ENCODE data around the gene ZIC5.

Gene ZIC5

GRCh38 chr13:99980824-99981734 lies 9.5 kb upstream of the ZIC5 start:
- Mint-ChIP-seq H3K9me3 (peaks cover 3% of the 10 kb centered on the region), H3K4me1 (peaks cover 54% of the 10 kb centered on the region), H3K27me3 (ENCODE audit: low read depth, poor library complexity) (peaks cover 76% of the 10 kb centered on the region), H3K27ac (no peak overlapping the region), H3K36me3 (ENCODE audit: low read depth) (peaks cover 4% of the 10 kb centered on the region), H3K4me3 (peak overlapping the region; percentile 72)
- peak; percentile 73 for DNase-seq
- no peak for TF ChIP-seq CTCF (IDR thresholded peaks at IDR 0.05)

- H3K4me3 Mint-ChIP-seq: peak overlapping the region; percentile 74
Measured at GRCh38 chr13:99980201-99980823, 8.7 kb upstream of the ZIC5 start.

GRCh38 chr13:99979453-99980200 lies 8.1 kb upstream of the ZIC5 start:
- TF ChIP-seq CTCF (IDR thresholded peaks at IDR 0.05): no peak
- DNase-seq: peak; percentile 45
- peaks cover 47% of the 10 kb centered on the region for H3K4me1 Mint-ChIP-seq
- H3K36me3 Mint-ChIP-seq (ENCODE audit: low read depth): no peaks in the 10 kb centered on the region
- no peak overlapping the region for H3K27ac Mint-ChIP-seq
- H3K9me3 Mint-ChIP-seq: peaks cover 3% of the 10 kb centered on the region
- peak overlapping the region; percentile 74 for H3K4me3 Mint-ChIP-seq
- peaks cover 78% of the 10 kb centered on the region for H3K27me3 Mint-ChIP-seq (ENCODE audit: low read depth, poor library complexity)

More at GRCh38 chr13:99980201-99980823, 8.7 kb upstream of the ZIC5 start:
- Mint-ChIP-seq H3K27ac (no peak overlapping the region), H3K27me3 (ENCODE audit: low read depth, poor library complexity) (peaks cover 78% of the 10 kb centered on the region), H3K36me3 (ENCODE audit: low read depth) (no peaks in the 10 kb centered on the region), H3K4me1 (peaks cover 48% of the 10 kb centered on the region), H3K9me3 (peaks cover 3% of the 10 kb centered on the region)
- no peak for TF ChIP-seq CTCF (IDR thresholded peaks at IDR 0.05)
- peak; percentile 83 for DNase-seq

GRCh38 chr13:99978799-99979452 lies 7.4 kb upstream of the ZIC5 start:
- Mint-ChIP-seq H3K4me3 (peak overlapping the region; percentile 74), H3K9me3 (peaks cover 3% of the 10 kb centered on the region), H3K4me1 (peaks cover 45% of the 10 kb centered on the region), H3K27me3 (ENCODE audit: low read depth, poor library complexity) (peaks cover 78% of the 10 kb centered on the region), H3K27ac (no peak overlapping the region), H3K36me3 (ENCODE audit: low read depth) (no peaks in the 10 kb centered on the region)
- TF ChIP-seq CTCF (IDR thresholded peaks at IDR 0.05): no peak
- DNase-seq: no peak

- no peak for TF ChIP-seq CTCF (IDR thresholded peaks at IDR 0.05)
- Mint-ChIP-seq H3K27ac (no peak overlapping the region), H3K27me3 (ENCODE audit: low read depth, poor library complexity) (peaks cover 78% of the 10 kb centered on the region), H3K4me3 (peak overlapping the region; percentile 74), H3K36me3 (ENCODE audit: low read depth) (no peaks in the 10 kb centered on the region), H3K4me1 (peaks cover 37% of the 10 kb centered on the region), H3K9me3 (peaks cover 3% of the 10 kb centered on the region)
- DNase-seq: no peak
Measured at GRCh38 chr13:99977912-99978798, 6.6 kb upstream of the ZIC5 start.

Data from nephron progenitor cell (in vitro differentiated cells).